Fibroblast of skin of left biceps (primary cell): ENCODE measurements around the gene TSSC4.
A peak's percentile ranks its signal among the peaks of the same experiment; 100 is the strongest.

Experiments
- DNase-seq, 2 experiments: peaks; one replicate each; pipeline ENCODE4 v3.0.0-alpha.2; 2013; ENCODE audit warnings: low read depth in 2 of 2

Gene TSSC4

DNA sequence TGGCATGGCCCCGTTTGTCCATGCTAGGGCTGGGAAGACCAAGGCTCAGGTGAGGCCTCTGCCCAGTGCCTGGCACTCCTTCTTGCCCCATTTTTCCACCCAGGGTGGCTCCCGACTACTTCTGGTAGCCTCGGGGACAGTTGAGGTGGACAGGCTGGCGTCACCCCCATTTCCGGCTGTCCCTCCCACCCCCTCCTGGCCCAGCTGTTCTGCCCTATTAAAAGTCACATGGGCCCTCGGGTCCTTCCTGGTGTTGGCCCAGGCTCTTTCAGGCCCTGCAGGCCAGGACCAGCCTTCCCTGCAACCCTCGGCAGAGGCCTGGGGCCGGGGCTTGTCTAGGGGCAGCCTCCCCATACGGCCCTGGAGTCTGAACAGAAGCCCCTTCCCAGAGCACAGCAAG, 14.0 kb upstream of the TSSC4 start:
- DNase-seq, result no peak

DNA sequence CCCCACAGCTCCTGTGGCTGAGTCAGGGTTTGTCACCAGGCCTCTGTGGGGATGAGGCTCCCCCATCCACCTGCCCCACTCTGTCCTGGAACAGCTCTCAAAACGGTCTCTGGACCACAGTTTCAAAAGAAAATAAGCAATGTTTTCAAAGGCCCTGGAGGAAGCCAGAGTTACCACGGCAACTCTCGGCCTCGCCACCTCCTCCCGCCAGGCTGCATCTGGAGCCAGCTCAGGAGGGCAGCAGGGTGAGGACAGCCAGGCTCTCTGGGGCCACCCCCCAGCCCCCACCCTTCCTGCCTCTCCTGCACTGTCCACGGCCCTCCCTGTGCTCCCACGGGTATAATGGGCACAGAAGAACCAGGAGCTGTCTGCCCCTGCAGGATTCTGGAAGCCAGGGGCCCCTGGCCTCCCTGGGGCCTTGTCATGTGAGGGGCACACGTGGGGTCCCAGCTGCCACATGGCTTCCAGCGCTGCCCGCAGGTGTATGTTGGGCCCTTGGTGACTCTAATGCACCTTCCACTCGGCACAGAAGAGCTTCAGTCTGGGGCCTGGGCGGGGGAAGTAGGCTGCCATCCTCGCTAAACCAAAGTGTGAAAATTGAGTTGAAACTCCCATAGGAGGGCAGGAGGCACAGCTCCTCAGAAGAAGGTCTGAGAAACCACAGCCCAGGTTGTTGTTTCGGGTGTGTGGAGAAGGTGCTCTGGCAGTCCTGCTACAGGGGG, 13.1 kb upstream of the TSSC4 start:
- no peak for DNase-seq

GRCh38 chr11:2388431-2389376, 11.8 kb upstream of the TSSC4 start:
- no peak for DNase-seq

DNA sequence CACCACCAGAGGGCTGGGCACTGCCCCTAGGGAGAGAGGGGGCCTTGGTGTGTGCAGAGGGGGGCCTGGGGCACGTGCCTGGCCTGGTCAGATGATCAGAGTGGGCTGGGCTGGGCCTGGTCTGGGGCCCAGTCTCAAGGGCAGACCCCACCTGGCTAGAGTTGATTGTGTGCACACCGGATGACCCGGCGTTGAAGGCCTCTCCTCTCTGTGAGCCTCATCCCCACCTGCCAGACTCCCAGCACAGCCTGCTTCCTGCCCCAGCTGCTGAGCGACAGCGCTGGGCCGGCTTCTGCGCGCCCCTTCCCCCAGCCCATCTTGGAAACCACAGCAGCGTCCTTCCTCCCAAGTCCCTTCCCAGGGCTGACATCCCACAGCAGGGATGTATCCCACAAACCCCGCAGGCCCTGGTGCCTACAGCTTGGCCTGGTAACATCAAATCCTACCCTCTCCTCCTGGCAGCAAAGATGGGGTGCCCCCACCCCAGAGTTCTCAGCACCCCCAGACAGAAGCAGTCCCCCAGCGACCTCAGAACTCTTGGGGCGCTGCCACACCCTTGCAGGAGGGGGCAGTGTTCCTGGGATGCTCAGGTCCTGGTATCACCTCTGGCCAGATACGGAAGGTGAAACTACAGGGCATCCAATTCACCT, 11.0 kb upstream of the TSSC4 start:
- DNase-seq, result no peak

- no peak for DNase-seq
Observed at GRCh38 chr11:2390091-2390724, 10.3 kb upstream of the TSSC4 start.

DNA sequence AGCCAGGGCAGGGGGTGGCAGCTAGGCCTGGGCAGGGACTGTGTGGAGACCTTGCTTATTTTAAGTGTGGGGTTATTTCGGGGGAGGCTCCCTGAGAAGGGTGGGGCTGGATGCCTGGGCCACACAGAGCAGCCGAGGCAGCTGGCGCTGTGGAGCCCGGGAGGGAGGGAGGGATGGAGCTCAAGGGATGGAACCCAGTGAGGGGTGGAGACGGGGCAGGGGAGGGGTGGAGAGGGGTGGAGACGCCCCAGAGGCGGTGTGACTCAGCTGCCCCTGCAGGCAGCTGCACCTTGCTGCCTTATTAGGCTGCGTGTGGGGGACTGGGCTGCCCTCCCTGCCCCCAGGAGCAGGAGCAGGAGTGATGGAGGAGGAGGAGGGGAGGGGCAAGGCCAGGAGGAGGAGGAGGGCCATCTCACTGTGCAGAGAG, 9.8 kb upstream of the TSSC4 start:
- peak; percentile 15 to 18 for DNase-seq

- DNase-seq, result no peak
Observed at GRCh38 chr11:2391181-2391975, 9.2 kb upstream of the TSSC4 start.

GRCh38 chr11:2392241-2392959, 8.2 kb upstream of the TSSC4 start:
- no peak for DNase-seq

- DNase-seq, result no peak
Observed at GRCh38 chr11:2393111-2393868, 7.3 kb upstream of the TSSC4 start.

- no peak for DNase-seq
Observed at GRCh38 chr11:2393941-2394817, 6.4 kb upstream of the TSSC4 start.

DNA sequence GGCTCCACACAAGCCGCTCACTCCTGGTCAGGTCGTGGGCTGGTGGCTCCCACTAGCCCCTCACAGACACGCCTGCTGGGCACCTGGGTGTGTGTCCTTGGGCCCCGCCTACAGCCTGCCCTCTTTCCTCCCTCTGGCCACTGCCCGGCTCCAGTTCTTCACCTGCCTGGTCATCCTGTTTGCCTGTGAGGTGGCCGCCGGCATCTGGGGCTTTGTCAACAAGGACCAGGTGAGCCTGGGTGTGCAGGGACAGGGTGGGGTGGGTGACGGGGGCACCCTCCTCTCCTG, 5.8 kb upstream of the TSSC4 start:
- DNase-seq, result no peak

GRCh38 chr11:2395211-2395730, 5.3 kb upstream of the TSSC4 start:
- no peak for DNase-seq

- no peak for DNase-seq
Observed at GRCh38 chr11:2395856-2396255, 4.7 kb upstream of the TSSC4 start.

GRCh38 chr11:2396471-2396870, 4.1 kb upstream of the TSSC4 start:
- DNase-seq, result no peak

DNA sequence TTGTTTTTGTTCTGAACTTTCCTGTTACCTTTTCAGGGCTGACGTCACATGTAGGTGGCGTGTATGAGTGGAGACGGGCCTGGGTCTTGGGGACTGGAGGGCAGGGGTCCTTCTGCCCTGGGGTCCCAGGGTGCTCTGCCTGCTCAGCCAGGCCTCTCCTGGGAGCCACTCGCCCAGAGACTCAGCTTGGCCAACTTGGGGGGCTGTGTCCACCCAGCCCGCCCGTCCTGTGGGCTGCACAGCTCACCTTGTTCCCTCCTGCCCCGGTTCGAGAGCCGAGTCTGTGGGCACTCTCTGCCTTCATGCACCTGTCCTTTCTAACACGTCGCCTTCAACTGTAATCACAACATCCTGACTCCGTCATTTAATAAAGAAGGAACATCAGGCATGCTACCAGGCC, 3.5 kb upstream of the TSSC4 start:
- no peak for DNase-seq

GRCh38 chr11:2398664-2399355, 1.7 kb upstream of the TSSC4 start:
- DNase-seq, result no peak

GRCh38 chr11:2399488-2400068, 972 bp upstream of the TSSC4 start:
- no peak for DNase-seq
